GM18907 (cell line): ENCODE data around the gene IMMP1L.

Source experiments
- ATAC-seq: cut with Tn5 transposase; IDR thresholded peaks from one replicate; pipeline ENCODE4 v1.9.1; 2021; ENCODE audit warnings: mild to moderate bottlenecking, moderate library complexity; ENCODE audit not compliant: unreplicated experiment

IMMP1L gene

DNA sequence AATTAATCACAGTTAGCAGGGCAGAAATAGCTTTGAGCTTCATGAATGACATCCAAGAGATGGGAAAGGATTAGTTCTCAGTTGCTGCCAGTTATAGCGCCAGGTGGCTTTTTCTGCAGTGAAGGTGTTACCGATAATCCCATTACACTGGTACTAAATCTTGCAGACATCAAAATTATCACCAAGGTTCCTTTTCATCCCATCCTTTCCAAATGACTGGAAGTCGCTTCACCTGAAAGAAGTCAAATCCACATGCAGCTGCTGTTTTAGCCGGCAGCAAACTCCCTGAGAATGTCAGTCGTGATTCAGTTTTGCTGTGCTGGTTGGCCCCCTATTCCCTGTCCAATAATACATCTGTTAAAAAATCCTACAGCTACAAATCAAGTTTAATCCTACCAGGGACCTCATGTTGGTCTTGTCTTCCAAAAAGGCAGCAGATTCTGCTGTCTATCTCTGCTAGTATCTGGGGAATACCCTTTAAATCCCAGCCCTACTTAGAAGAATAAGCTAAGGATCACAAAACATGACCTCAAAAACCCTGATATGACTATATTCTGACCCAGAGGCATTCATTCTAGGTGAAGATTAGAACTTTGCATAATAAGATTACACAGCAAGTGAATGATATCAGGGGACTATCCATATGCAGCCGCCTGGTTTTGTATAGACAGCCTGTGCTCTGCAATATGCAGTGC lies 31.7 kb downstream of the IMMP1L start:
- no peak for ATAC-seq

DNA sequence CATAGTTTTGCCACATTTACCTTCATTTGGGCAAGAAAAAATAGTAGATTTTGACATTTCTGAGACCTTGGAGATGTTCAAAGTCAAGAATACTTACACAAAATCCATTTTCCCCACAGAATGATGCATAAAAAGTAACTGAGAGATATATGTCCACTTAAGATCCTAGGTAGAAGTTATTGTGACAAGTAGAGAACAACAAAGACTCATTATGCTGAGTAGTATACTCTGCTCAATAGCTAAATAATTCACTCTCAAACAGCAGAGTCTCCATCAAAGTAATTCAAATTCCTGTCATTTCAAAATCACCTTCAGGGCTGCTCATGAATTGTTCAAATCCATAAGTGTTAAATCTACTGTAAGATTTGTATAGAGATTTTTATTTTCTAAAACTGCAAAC lies 35.3 kb downstream of the IMMP1L start:
- ATAC-seq, result no peak

DNA sequence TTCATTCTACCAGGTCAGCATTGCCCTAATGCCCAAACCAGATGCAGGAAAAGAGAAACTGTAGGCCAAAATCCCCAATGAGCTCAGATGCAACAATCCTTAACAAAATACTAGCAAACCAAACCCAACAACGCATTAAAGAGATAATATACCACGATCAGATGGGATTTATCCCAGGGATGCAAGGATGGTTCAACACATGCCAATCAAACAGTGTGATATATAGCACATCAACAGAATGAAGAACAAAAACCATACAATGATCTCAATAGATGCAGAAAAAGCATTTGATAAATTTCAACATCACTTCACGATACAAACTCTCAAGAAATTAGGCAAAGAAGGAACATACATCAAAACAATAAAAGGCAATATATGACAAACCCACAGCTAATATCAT lies 45.0 kb downstream of the IMMP1L start:
- no peak for ATAC-seq

DNA sequence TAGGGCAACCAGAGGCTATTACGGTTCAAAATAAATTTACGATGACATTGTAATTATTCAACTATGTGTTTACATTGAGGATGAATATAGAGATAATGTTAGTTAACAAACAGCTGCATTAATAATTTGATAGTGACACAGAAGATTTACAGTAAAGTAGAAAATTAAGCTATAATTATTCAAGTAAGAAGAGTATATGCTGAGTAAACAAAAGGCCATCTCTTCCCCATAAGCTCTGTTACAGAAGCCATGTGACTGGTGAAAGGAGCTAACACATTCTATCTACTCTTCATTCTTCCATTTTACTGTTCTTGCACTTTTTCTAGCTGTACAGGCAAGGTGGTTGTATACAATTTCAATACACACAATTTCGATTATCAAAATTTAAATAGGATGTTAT lies 54.2 kb downstream of the IMMP1L start:
- ATAC-seq, result no peak

DNA sequence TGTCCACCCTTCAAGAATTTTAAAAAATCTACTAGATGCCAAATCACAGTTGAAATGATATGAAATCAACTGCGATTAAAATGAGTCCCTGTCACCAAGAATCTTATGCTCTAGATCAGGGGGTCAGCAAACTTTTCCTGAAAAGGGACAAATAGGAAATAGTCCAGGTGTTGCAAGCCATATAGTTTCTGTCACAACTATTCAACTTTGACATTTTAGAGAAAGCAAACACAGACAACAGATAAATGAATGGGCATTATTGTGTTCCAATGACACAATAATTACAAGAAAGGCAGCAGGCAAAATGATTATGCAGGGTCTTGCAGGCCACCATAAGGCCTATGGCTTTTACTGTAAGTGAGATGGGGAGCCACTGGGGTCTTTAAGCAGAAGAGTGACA lies 58.6 kb downstream of the IMMP1L start:
- ATAC-seq, result no peak

DNA sequence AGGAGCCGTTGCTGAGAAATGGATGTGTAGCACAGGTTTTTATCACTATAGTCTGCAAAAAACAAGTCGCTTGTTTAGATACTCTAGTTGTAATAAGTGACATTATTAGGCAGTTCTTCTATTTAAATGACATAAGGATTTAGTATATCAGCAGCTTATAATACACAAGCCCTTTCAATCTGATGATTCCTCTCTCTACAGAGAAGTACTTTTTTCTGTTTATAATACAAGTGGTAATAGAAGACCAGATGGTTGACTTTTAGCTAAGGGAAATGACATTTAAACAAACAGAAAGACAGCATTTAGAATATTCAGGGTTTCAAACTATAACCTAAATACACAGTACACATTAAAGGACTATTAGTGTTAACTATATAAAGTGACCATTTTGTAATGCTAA lies 60.4 kb downstream of the IMMP1L start:
- ATAC-seq, result no peak

DNA sequence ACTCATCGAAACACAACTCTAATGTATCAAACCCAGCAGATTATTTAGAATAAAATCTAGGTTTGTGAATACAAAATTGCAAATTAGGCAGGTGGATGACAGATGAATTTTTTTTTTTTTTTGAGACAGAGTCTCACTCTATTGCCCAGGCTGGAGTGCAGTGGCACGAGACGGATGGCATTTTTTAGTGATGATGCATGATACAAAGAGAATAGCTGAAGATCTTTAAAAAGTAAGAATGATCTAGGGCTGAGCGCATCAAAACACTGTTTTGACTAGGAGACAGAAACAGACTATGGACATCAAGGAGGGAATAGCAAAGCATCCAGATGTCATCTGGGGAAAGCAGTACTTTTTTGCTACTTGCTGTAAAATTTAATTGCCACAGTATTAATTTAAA lies 63.8 kb downstream of the IMMP1L start:
- no peak for ATAC-seq

DNA sequence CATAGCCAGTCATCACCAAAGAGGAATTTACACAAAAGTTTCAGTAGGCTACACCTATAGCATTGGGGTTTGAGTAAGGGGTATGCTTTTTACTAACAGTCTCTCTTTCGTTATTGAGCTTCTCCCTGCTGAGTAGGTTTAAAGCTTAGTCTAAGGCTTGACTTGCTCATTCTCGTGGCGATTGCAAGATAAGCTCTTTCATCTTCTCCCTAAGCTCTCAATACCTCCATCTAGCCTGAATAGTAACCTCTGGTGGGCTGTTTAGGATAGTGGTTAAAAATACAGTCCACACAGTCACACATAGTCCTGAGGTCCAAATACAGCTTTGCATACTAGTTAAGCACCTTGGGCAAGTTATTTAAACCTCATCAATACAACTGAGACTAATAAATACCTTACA lies 65.6 kb downstream of the IMMP1L start:
- no peak for ATAC-seq

DNA sequence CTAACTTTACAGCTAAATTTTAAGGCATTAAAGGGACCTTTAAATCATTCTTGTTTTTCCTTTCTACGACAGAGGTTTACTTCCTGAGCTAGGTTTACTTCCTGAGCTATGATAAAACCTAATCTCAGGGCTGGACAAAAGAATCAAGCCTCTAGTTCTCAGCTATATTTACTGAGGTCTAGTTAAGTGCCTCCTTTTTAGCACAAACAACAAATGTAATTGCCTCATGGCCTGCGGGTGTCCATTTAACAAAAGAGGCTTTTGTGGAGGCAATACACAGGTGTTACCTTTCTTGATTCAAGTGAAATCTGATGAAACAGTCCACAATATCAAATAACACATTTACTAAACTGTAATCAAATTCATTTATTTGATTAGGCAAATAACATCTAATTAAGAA lies 67.3 kb downstream of the IMMP1L start:
- no peak for ATAC-seq

DNA sequence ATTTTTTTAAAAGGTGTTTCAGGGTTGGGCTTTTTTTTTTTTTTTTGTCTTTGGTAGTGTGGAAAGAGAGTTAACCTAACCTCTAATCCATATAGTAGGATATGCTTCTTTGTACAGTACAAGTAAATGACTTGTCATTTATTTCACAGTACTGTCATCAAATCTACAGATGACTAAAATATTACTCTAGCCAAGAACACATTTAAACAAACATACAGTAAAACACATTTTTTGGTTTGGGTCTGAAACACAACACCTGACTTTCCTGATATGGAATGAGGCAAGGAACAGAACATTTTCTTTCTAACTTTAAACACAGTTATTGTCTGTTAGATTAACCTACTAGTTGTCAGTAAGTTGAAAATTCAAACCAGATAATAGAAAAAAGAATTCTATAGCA lies 68.1 kb downstream of the IMMP1L start:
- ATAC-seq, result no peak

DNA sequence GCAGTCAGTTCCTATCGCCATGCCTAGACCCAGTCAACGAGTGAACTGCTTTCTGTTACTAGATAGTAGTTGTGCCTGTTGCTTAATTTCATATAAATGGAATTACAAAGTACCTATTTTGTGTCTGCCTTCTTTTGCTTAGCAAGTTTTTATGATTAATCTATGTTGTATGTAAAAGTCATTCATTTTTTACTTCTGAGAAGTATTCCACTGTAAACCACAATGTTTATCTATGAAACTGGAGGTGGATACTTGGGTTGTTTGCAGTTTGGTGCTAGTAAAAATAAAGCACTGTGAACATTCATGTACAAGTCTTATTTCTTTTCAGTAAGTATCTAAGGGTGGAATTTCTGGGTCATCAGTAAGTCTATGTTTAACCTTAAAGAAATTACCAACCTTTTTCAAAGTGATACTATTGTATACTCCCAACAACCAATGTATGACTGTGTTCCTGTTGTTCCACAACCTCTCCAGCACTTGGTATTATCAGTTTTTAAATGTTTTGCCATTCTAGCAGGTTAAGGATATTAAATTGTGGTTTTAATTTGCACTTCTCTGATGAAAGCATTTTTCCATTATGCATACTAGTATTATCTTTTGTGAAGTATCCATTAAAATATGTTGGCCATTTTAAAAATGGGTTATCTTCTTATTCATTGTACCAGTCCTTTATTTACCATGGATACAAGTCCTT lies 71.5 kb downstream of the IMMP1L start:
- ATAC-seq, result no peak

DNA sequence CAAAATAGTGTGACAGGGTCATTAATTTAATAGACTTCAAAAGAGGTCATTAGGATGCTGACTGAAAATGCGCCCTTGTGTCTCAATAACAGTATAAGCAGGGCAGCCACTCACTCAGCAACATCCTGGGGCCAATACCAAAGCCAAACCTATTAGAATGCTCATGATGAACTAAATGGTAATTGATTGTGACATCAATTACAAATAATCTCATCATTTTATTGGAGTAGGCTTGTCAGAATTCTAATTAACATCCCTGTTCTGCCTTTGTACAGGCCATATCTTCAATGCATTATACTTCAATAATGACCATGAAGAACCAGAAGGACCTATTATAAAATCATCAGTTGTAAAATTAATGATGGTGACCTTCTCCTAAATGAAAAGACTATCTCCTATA lies 75.6 kb downstream of the IMMP1L start:
- ATAC-seq, result no peak

DNA sequence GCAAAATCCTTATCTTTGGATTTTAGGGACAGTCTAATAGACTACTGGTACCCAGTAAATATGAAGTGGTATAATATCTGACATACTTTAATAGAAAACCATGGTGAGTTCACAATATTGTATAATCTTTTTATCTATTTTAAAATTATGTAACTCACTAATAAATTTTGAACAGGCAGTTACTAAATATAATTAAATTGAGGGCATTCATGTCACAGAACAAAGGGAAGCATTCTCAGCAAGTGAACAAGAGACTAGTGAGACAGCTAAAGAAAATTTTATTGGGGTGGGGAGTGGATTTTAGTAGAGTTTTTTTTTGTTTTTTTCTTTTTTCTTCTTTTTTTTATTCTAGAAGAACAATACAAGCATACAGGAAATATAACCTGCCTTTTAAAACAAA lies 84.8 kb downstream of the IMMP1L start:
- ATAC-seq, result no peak

DNA sequence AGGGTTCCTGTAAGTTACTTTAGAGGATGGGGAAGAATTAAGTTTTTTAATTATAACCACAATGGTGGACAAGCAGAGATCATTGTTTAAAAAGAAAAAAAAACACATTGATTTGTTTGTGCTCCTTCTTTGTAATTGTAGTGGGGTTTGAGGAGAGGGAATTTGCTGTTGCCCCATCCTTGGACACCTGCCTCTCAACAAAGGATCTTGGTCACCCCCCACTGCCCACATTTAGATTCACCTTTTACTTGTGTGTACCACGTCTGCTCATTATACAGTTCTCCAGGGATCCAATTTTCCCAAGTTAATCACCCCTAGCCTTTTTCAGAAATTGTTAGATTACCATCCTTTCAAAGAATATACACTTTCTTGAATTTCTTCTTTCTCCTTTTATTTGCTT lies 86.7 kb downstream of the IMMP1L start:
- ATAC-seq, result no peak

DNA sequence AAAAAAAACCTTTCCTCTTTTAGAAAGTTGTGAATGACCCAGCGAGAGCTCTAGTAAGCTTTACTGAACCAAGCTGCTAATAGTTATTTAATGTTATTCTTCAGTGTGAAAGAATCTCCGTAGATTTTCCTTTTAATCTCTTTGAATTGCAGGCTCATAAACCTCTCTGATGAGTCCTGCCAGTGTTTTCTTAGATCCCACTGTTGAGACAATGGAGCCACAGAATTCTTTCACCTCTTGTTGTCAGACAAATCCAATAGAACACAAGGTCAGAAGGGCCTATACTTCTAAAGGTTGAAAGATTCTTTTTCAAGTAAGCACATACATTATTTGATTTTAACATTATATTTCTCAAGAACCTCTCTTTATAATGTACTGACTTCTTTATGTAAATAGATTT lies 87.6 kb downstream of the IMMP1L start:
- ATAC-seq, result no peak

DNA sequence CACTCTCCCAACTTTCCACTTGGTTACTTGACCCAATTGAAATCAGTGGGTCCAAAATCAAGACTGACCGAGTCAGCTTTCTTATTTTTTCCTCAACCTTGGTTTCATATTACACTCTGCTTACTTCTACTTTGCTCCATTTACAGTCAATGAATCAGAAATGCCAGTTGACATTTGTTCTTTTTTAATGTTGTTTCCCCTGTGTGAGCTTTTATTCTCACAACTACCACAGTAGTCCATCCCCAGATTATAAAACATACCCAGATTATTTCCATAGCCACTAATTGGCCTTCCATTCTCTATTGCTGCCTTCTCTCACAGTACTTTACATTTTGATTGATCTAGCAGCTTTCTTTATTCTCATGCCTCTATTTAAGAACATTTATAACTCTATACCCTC lies 89.8 kb downstream of the IMMP1L start:
- ATAC-seq, result no peak

DNA sequence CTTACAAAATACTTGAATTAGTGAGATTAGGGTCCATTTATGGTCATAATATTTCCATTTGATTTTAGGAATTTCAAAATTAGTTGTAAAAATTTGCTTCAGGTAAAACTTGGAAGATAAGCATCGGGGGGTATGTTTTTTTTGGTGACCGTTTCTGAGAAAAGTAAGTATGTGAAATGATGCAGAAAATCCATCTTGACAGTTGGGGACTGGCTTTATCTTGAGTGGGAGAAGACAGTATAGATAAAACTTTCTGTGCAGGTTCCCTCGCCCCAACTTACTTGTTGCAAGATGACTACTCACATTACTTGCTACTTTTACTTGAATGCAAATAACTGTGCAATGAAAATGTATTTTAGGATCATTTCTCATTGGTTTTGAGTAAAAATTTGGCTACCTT lies 90.3 kb downstream of the IMMP1L start:
- ATAC-seq, result no peak

DNA sequence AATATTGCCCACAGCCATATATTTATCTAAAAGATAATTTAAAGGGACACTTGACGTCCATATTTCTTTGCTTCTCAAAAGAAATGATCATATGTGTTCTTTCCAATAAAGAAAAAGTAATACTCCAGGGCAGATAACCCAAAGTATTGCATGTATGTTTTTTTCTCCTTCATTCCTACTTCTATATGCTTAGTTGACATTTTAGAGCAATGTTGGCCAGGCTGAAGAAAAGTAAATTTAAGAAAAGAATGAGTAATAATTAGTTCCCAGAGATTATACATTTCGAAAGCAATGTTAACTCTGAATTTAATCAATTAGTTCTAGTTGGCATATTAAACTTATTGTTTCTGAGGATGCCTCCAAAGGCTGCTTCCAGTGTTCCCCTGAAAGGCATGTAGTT lies 91.6 kb downstream of the IMMP1L start:
- ATAC-seq, result no peak

DNA sequence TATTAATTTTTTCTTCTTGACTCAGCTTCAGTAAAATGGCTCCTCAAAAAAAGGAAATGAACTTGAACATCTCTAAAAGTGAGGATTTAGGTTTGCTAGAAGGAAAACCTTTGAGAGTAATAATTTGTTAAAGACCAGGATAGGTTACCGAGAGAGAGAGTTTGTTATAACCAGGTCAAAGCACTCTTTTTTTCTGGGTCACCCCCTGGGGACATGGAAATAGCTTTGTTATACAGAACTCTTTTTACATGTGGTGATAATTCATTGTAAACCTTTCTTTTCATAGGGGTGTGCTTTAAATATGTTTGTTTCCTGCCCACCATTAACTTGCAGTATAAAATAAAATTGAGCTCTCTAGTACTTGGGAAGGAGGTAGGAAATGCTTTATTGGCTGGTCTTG lies 92.1 kb downstream of the IMMP1L start:
- no peak for ATAC-seq

DNA sequence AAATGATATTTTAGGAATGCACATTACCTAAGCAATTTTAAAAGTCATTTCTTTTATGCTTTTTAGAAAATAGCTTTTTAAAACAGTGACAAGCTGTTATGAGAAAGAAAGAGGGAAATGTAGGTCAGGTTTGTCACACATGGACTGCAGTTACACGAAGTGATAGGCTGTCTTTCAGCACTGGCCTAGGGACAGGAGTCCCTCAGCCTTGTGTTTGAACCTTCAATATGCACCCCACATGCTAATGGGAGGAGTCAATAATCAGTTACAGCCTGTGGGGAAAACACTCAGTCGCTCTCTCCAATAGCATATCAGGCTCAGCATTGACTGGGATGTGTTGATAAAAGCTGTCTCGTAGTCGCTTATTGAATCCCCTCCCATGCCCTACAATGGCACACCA lies 94.0 kb downstream of the IMMP1L start:
- ATAC-seq, result no peak

DNA sequence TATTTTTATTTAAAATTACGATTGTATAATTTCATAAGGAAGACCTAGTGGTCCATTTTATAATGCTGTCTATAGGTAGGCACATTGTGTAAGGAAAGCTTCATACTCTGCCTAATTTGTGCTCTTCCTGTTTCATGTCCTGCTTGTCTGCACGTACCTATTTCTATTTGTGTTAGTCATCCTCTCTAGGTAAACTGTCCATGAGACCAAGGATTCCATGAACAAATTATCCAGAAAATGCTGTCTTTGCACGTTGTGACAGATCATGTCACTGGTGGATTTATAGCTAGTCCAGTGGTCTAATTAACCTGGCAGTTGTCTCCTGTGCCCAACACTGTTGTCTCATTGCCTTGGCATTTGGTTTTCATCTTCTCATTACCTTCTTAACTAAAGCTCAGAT lies 95.1 kb downstream of the IMMP1L start:
- ATAC-seq, result no peak

DNA sequence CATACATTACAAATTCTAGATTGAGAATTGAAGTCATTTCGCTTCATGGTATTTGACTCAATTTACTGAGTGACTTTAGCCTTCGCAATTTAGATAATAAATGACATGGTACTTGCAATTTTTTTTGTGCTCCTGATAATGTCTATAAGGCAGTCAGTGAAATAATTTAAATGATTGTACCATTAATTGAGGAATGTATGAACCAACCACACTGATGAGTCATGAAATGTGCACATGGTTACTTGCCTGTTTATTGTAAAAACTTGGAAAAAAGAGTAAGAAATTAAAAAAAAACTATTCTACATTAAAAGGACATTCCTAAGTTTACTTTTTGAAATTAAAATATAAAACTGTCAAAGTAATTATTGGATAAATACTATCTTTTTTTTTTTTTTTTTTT lies 96.5 kb downstream of the IMMP1L start:
- ATAC-seq, result no peak

DNA sequence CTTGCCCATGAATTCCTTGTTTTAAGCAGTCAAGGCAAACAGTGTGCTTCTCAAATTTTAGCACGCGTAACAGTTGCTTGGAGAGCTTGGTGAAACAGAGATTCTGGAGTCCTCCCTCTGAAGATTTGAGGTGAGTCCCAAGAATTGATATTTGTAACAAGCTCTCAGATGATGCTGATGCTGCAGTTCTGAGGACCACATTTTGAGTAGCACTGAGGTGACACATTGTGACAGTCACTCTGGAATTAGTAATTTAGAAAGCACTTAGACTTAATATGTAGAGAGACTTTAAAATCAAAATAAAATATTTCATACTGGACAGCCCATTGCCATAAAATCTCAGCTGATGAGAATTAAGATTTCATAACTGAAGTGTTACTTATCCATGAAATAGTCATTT lies 101.2 kb downstream of the IMMP1L start:
- no peak for ATAC-seq
